ENCODE results near the gene TNRC6B.
"Not testable (repeated sequence)": the region's sequence is repeated elsewhere in the genome, so short reads cannot be mapped to it uniquely, and the experiment has no call there.

The TNRC6B gene

GRCh38 chr22:40221055-40221414, 43.3 kb downstream of the TNRC6B start:
- no peak overlapping the region for H3K4me3 ChIP-seq (replicated peaks in 1 of 2; ENCODE audit: low read depth in 2 of 2, low read length in 2 of 2)
- no peak for DNase-seq (ENCODE audit: low read depth in 2 of 2)
- TF ChIP-seq, protein P1, sequence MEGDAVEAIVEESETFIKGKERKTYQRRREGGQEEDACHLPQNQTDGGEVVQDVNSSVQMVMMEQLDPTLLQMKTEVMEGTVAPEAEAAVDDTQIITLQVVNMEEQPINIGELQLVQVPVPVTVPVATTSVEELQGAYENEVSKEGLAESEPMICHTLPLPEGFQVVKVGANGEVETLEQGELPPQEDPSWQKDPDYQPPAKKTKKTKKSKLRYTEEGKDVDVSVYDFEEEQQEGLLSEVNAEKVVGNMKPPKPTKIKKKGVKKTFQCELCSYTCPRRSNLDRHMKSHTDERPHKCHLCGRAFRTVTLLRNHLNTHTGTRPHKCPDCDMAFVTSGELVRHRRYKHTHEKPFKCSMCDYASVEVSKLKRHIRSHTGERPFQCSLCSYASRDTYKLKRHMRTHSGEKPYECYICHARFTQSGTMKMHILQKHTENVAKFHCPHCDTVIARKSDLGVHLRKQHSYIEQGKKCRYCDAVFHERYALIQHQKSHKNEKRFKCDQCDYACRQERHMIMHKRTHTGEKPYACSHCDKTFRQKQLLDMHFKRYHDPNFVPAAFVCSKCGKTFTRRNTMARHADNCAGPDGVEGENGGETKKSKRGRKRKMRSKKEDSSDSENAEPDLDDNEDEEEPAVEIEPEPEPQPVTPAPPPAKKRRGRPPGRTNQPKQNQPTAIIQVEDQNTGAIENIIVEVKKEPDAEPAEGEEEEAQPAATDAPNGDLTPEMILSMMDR (IDR thresholded peaks at IDR 0.05; ENCODE audit: low read depth, low read length) = no peak

DNA sequence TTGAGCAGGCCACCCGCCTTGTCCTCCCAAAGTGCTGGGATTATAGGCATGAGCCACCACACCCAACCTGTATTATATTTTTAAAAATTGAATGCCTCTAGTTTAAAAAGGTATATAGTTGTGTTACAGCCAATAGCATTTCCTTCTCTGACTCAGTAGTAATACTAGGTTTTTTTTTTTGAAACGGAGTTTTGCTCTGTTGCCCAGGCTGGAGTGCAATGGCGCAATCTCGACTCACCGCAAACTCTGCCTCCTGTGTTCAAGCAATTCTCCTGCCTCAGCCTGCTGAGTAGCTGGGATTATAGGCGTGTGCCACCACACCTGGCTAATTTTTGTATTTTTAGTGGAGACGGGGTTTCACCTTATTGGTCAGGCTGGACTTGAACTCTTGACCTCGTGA, 45.3 kb downstream of the TNRC6B start:
- not testable (repeated sequence) for DNase-seq (ENCODE audit: low read depth in 2 of 2); H3K4me3 ChIP-seq (replicated peaks in 1 of 2; ENCODE audit: low read depth in 2 of 2, low read length in 2 of 2)

GRCh38 chr22:40224702-40225101, 47.0 kb downstream of the TNRC6B start:
- DNase-seq (ENCODE audit: low read depth in 2 of 2) = no peak
- no peak overlapping the region for H3K4me3 ChIP-seq (replicated peaks in 1 of 2; ENCODE audit: low read depth in 2 of 2, low read length in 2 of 2)
- TF ChIP-seq, protein P1 (IDR thresholded peaks at IDR 0.05; ENCODE audit: low read depth, low read length) = no peak

GRCh38 chr22:40226620-40227019, 48.9 kb downstream of the TNRC6B start:
- H3K4me3 ChIP-seq (replicated peaks in 1 of 2; ENCODE audit: low read depth in 2 of 2, low read length in 2 of 2) = no peak overlapping the region
- TF ChIP-seq, protein P1 (IDR thresholded peaks at IDR 0.05; ENCODE audit: low read depth, low read length) = no peak
- DNase-seq (ENCODE audit: low read depth in 2 of 2) = no peak

- no peak overlapping the region for H3K4me3 ChIP-seq (replicated peaks in 1 of 2; ENCODE audit: low read depth in 2 of 2, low read length in 2 of 2)
- TF ChIP-seq, protein P1 (IDR thresholded peaks at IDR 0.05; ENCODE audit: low read depth, low read length) = no peak
- no peak for DNase-seq (ENCODE audit: low read depth in 2 of 2)
Measured at GRCh38 chr22:40231618-40232313, 54.0 kb downstream of the TNRC6B start.

GRCh38 chr22:40232624-40233023, 54.9 kb downstream of the TNRC6B start:
- TF ChIP-seq, protein P1 (IDR thresholded peaks at IDR 0.05; ENCODE audit: low read depth, low read length) = no peak
- DNase-seq (ENCODE audit: low read depth in 2 of 2) = no peak
- no peak overlapping the region for H3K4me3 ChIP-seq (replicated peaks in 1 of 2; ENCODE audit: low read depth in 2 of 2, low read length in 2 of 2)

- TF ChIP-seq, protein P1 (IDR thresholded peaks at IDR 0.05; ENCODE audit: low read depth, low read length) = no peak
- no peak overlapping the region for H3K4me3 ChIP-seq (replicated peaks in 1 of 2; ENCODE audit: low read depth in 2 of 2, low read length in 2 of 2)
- DNase-seq (ENCODE audit: low read depth in 2 of 2) = no peak
Measured at GRCh38 chr22:40233886-40234285, 56.2 kb downstream of the TNRC6B start.

Data from cardiac fibroblast (primary cell).